ENCODE measurements around the gene CBLN1. TPM values are rescaled to one million over a fixed set of nuclear protein-coding genes. Genes with fewer than 3 reads are reported as not detected.

The CBLN1 gene
- total and polyA plus RNA-seq, 2 experiments from 2014 or later: 1.2 to 6.4 TPM

GRCh38 chr16:49261930-49262329 is 19.7 kb downstream of the CBLN1 start:
- Histone ChIP-seq H3K9me2 (ENCODE audit: insufficient read depth) (no peaks in the 10 kb centered on the region), H3K4me1 (ENCODE audit: insufficient read depth) (no peaks in the 10 kb centered on the region), H3K36me3 (ENCODE audit: insufficient read depth) (no peaks in the 10 kb centered on the region), H2AFZ (no peak overlapping the region), H3K27me3 (ENCODE audit: insufficient read depth) (no peaks in the 10 kb centered on the region), H3K79me2 (replicated peaks; ENCODE audit: insufficient read depth) (no peaks in the 10 kb centered on the region), H4K20me1 (replicated peaks; ENCODE audit: insufficient read depth) (no peaks in the 10 kb centered on the region), H3K27ac (ENCODE audit: low read depth) (no peak overlapping the region), H3K4me3 (no peak overlapping the region), H3K4me2 (no peak overlapping the region), H3F3A (replicated peaks; ENCODE audit: low read depth) (no peaks in the 10 kb centered on the region)
- no peak for ATAC-seq
- Mint-ChIP-seq H3K27ac (no peak overlapping the region), H3K9me3 (no peaks in the 10 kb centered on the region), H3K36me3 (ENCODE audit: low read depth) (no peaks in the 10 kb centered on the region), H3K4me1 (peaks cover 8% of the 10 kb centered on the region; the same call in 2 of the 3 replicates), H3K4me3 (no peak overlapping the region), H3K27me3 (ENCODE audit: insufficient read depth, low read depth, poor library complexity) (peaks cover 9% of the 10 kb centered on the region)
- TF ChIP-seq ZNF462 (CRISPR knock-in tag; IDR thresholded peaks at IDR 0.05) (no peak), EZH2 (IDR thresholded peaks at IDR 0.05; ENCODE audit: low read depth, unreplicated experiment) (no peak), ETS1 (IDR thresholded peaks at IDR 0.05) (no peak), NANOG (IDR thresholded peaks at IDR 0.05; ENCODE audit: borderline replicate concordance) (no peak), ZNF114 (CRISPR knock-in tag; IDR thresholded peaks at IDR 0.05) (no peak), CREB1 (CRISPR knock-in tag; IDR thresholded peaks at IDR 0.05; ENCODE audit: low read depth) (no peak), CTCF (conservative IDR thresholded peaks at IDR 0.05; ENCODE audit: low read depth in 2 of 2) (no peak)
- DNase-seq (ENCODE audit: low spot score): no peak
